SK-N-SH (cell line): ENCODE results near the gene SPINK6. TPM values are rescaled to one million over a fixed set of nuclear protein-coding genes. Genes with fewer than 3 reads are reported as not detected.

Experiments
- CTCF ChIA-PET: fragments of 300-600, 350-600 bp; formaldehyde crosslinking; extraction: SDS; loops from one replicate; lab custom pipeline; 2021; lab: Yijun Ruan, JAX
- POLR2A ChIA-PET: fragments of 350-600 bp; sonication (Branson Sonifier 250); formaldehyde crosslinking; extraction: SDS; loops from one replicate; lab custom pipeline; 2020; ENCODE audit warnings: antibody characterized with exemption, inconsistent platforms; lab: Yijun Ruan, JAX
- DNase-seq: peaks from one replicate; pipeline ENCODE4 v3.0.0; 2012
- H2AFZ ChIP-seq: fragments of 200-600 bp; sonication (generic); 2 replicates; pipeline ENCODE4 v1.8.1; 2016; ENCODE audit warnings: antibody characterized with exemption, mild to moderate bottlenecking, low read depth
- H3F3A ChIP-seq: fragments of 200-600 bp; sonication (generic); replicated peaks from 2 replicates; pipeline ENCODE3; 2016; ENCODE audit warnings: antibody characterized with exemption, mild to moderate bottlenecking; ENCODE audit not compliant: insufficient read depth
- H3K27ac ChIP-seq, 2 experiments: fragments of 200-500 bp in 1 of 2; fragments of 200-600 bp in 1 of 2; sonication (Bioruptor generic) in 1 of 2; sonication (generic), shearing (Covaris generic) in 1 of 2; 2 replicates each; pipeline versions ENCODE4 v1.5.1 to v1.6.1; 2014 to 2016; ENCODE audit warnings: low read depth in 2 of 2, inconsistent platforms in 1 of 2, low read length in 1 of 2, mild to moderate bottlenecking in 1 of 2, mixed read lengths in 1 of 2
- H3K27me3 ChIP-seq: fragments of 200-600 bp; sonication (generic), shearing (Covaris generic); 2 replicates; pipeline ENCODE4 v1.6.1; 2016; ENCODE audit warnings: mixed run types; ENCODE audit not compliant: insufficient read depth
- H3K36me3 ChIP-seq, 2 experiments: fragments of 200-500 bp in 1 of 2; fragments of 200-600 bp in 1 of 2; sonication (Bioruptor generic) in 1 of 2; sonication (generic) in 1 of 2; replicated peaks in 1 of 2; 2 replicates each; pipeline versions ENCODE3 to v1.5.1; 2014 to 2016; ENCODE audit warnings: low read length in 1 of 2, mild to moderate bottlenecking in 1 of 2; ENCODE audit not compliant: insufficient read depth in 2 of 2, control insufficient read depth in 1 of 2
- H3K4me1 ChIP-seq, 2 experiments: fragments of 200-500 bp in 1 of 2; fragments of 200-600 bp in 1 of 2; sonication (Bioruptor generic) in 1 of 2; sonication (generic), shearing (Covaris generic) in 1 of 2; 2 replicates each; pipeline versions ENCODE4 v1.5.1 to v1.6.1; 2014 to 2016; ENCODE audit warnings: low read depth in 1 of 2, low read length in 1 of 2, mixed run types in 1 of 2; ENCODE audit not compliant: insufficient read depth in 2 of 2, control insufficient read depth in 1 of 2
- H3K4me2 ChIP-seq: fragments of 200-600 bp; sonication (generic), shearing (Covaris generic); 2 replicates; pipeline ENCODE4 v1.6.1; 2017; ENCODE audit warnings: mixed run types
- H3K4me3 ChIP-seq, 2 experiments: fragments of 200-500 bp in 1 of 2; fragments of 200-600 bp in 1 of 2; sonication (Bioruptor generic) in 1 of 2; sonication (generic), shearing (Covaris generic) in 1 of 2; 2 replicates each; pipeline versions ENCODE4 v1.5.1 to v1.8.1; 2014 to 2016; ENCODE audit warnings: low read depth in 2 of 2, inconsistent platforms in 1 of 2, low read length in 1 of 2, mild to moderate bottlenecking in 1 of 2, mixed read lengths in 1 of 2, moderate library complexity in 1 of 2
- H3K79me2 ChIP-seq: fragments of 200-600 bp; sonication (generic); 2 replicates; pipeline ENCODE4 v1.8.1; 2017; ENCODE audit warnings: mild to moderate bottlenecking; ENCODE audit not compliant: insufficient read depth
- H3K9ac ChIP-seq: fragments of 200-600 bp; sonication (generic); 2 replicates; pipeline ENCODE4 v1.6.1; 2017; ENCODE audit warnings: mixed run types
- H3K9me2 ChIP-seq: fragments of 200-600 bp; sonication (generic); 2 replicates; pipeline ENCODE4 v1.6.1; 2017; ENCODE audit warnings: mixed run types
- H3K9me3 ChIP-seq: fragments of 200-600 bp; sonication (generic); 2 replicates; pipeline ENCODE4 v1.6.1; 2017; ENCODE audit warnings: mixed run types, mild to moderate bottlenecking, moderate library complexity
- H4K20me1 ChIP-seq: fragments of 200-600 bp; sonication (generic); 2 replicates; pipeline ENCODE4 v1.6.1; 2017; ENCODE audit warnings: mild to moderate bottlenecking, mixed run types; ENCODE audit not compliant: insufficient read depth
- FOSL2 ChIP-seq: IDR thresholded peaks from 2 replicates; pipeline ENCODE4 v1.4.0; 2012; ENCODE audit warnings: low read depth, mild to moderate bottlenecking, moderate library complexity, borderline replicate concordance
- FOXM1 ChIP-seq: IDR thresholded peaks from 2 replicates; pipeline ENCODE4 v1.4.0; 2012; ENCODE audit warnings: low read depth, mild to moderate bottlenecking
- MEF2A ChIP-seq: IDR thresholded peaks from 2 replicates; pipeline ENCODE4 v1.4.0; 2012; ENCODE audit warnings: low read depth, borderline replicate concordance
- NRF1 ChIP-seq: IDR thresholded peaks from 2 replicates; pipeline ENCODE4 v1.6.1; 2012; ENCODE audit warnings: low read depth, mild to moderate bottlenecking, low read length
- RCOR1 ChIP-seq: fragments of 150-350 bp; IDR thresholded peaks from 2 replicates; pipeline ENCODE4 v1.6.1; 2017; ENCODE audit warnings: antibody characterized with exemption, low read length
- SMC3 ChIP-seq: IDR thresholded peaks from 2 replicates; pipeline ENCODE4 v1.6.1; 2012; ENCODE audit warnings: low read depth, low read length, improper control_type of control experiment
- YY1 ChIP-seq: IDR thresholded peaks from 2 replicates; pipeline ENCODE4 v1.4.0; 2012; ENCODE audit warnings: low read depth, mild to moderate bottlenecking
- WGBS: methylation state at CpG from one replicate; pipeline ENCODE4 v1.1.6; 2017; ENCODE audit warnings: low lambda C conversion rate; 5-methylcytosine and 5-hydroxymethylcytosine counted together
- polyA plus RNA-seq, 3 experiments: library from polyadenylated mRNA; depleted of rRNA; stranded (reverse); fragments of >200 nt; gene quantifications; 2 replicates each; pipeline ENCODE4 v1.2.3, GENCODE V29; 2012
- TF ChIP-seq, protein P1 (sequence below): IDR thresholded peaks from 2 replicates; pipeline ENCODE4 v1.4.0; 2012; ENCODE audit warnings: low read depth, borderline replicate concordance
- TF ChIP-seq, protein P2 (sequence below): fragments of 150-350 bp; IDR thresholded peaks from 2 replicates; pipeline ENCODE4 v1.6.1; 2016; ENCODE audit warnings: mild to moderate bottlenecking, low read depth, low read length
- TF ChIP-seq, protein P3 (sequence below): fragments of 200-600 bp; sonication (generic); IDR thresholded peaks from 2 replicates; pipeline ENCODE4 v1.6.1; 2017; ENCODE audit warnings: antibody characterized with exemption, mild to moderate bottlenecking, moderate library complexity
- TF ChIP-seq, protein P4 (sequence below): IDR thresholded peaks from 2 replicates; pipeline ENCODE4 v1.4.0; 2012; ENCODE audit warnings: low read depth, borderline replicate concordance

Gene SPINK6
- polyA plus RNA-seq, 1 of the 3 experiments (the other 2 are of a cell fraction), result not detected

DNA sequence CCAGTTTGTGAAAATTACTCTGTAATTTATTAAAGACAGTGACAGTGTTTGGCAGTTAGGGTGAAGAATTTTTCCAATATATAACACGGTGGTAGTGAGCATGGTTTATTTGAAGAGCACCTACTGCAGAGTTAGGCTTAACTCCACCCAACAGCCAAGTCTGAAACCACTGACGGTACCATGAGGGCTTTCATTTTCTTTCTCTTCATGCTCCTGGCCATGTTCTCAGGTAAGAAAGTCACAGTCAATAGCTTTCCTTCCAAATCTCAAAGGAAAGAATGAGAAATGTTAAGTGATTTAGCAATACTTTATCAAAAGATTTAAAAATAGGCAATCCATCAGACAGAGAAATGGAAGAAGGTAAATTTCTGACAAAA is 35.6 kb downstream of the SPINK6 start, which contains the start of gene MARCOL (continued):
- TF ChIP-seq, protein P1, sequence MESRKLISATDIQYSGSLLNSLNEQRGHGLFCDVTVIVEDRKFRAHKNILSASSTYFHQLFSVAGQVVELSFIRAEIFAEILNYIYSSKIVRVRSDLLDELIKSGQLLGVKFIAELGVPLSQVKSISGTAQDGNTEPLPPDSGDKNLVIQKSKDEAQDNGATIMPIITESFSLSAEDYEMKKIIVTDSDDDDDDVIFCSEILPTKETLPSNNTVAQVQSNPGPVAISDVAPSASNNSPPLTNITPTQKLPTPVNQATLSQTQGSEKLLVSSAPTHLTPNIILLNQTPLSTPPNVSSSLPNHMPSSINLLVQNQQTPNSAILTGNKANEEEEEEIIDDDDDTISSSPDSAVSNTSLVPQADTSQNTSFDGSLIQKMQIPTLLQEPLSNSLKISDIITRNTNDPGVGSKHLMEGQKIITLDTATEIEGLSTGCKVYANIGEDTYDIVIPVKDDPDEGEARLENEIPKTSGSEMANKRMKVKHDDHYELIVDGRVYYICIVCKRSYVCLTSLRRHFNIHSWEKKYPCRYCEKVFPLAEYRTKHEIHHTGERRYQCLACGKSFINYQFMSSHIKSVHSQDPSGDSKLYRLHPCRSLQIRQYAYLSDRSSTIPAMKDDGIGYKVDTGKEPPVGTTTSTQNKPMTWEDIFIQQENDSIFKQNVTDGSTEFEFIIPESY, result no peak
- TF ChIP-seq FOSL2, result no peak
- no peak for TF ChIP-seq FOXM1
- TF ChIP-seq, protein P2, sequence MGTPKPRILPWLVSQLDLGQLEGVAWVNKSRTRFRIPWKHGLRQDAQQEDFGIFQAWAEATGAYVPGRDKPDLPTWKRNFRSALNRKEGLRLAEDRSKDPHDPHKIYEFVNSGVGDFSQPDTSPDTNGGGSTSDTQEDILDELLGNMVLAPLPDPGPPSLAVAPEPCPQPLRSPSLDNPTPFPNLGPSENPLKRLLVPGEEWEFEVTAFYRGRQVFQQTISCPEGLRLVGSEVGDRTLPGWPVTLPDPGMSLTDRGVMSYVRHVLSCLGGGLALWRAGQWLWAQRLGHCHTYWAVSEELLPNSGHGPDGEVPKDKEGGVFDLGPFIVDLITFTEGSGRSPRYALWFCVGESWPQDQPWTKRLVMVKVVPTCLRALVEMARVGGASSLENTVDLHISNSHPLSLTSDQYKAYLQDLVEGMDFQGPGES, result no peak

DNA sequence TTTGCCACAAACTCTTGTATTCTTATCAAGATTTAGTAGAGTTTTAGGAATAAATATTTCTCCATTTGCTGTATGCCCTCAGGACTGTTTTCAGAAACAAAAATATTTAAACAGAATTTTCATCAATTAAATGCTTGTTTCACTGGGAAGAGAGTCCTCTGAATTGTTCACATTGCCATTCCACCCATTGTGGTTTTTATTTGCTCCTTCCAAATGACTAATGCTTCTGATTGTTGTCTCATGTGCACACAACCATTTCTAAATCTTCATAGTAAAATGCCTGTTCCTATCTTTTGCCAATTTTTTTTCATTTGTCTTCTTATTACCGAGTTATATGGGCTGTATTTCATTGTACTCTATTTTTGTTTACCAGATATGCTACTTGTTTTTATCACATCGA is 46.1 kb downstream of the SPINK6 start:
- CTCF ChIA-PET, result no interaction called here
- no peak overlapping the region for H3K4me3 ChIP-seq
- POLR2A ChIA-PET, result no interaction called here
- no peak for DNase-seq
- H3F3A ChIP-seq, result no peaks in the 10 kb centered on the region
- H3K79me2 ChIP-seq, result no peaks in the 10 kb centered on the region
- no peak overlapping the region for H2AFZ ChIP-seq
- WGBS, result 9% methylated on average over 2 of the region's 2 CpGs
- TF ChIP-seq SMC3 (no peak), NRF1 (no peak), MEF2A (no peak), RCOR1 (no peak), YY1 (no peak)
- TF ChIP-seq, protein P3, sequence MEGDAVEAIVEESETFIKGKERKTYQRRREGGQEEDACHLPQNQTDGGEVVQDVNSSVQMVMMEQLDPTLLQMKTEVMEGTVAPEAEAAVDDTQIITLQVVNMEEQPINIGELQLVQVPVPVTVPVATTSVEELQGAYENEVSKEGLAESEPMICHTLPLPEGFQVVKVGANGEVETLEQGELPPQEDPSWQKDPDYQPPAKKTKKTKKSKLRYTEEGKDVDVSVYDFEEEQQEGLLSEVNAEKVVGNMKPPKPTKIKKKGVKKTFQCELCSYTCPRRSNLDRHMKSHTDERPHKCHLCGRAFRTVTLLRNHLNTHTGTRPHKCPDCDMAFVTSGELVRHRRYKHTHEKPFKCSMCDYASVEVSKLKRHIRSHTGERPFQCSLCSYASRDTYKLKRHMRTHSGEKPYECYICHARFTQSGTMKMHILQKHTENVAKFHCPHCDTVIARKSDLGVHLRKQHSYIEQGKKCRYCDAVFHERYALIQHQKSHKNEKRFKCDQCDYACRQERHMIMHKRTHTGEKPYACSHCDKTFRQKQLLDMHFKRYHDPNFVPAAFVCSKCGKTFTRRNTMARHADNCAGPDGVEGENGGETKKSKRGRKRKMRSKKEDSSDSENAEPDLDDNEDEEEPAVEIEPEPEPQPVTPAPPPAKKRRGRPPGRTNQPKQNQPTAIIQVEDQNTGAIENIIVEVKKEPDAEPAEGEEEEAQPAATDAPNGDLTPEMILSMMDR, result no peak
- TF ChIP-seq, protein P4, sequence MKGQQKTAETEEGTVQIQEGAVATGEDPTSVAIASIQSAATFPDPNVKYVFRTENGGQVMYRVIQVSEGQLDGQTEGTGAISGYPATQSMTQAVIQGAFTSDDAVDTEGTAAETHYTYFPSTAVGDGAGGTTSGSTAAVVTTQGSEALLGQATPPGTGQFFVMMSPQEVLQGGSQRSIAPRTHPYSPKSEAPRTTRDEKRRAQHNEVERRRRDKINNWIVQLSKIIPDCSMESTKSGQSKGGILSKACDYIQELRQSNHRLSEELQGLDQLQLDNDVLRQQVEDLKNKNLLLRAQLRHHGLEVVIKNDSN, result no peak
- TF ChIP-seq, protein P2, result no peak
- H3K27me3 ChIP-seq, result no peaks in the 10 kb centered on the region
- H3K4me1 ChIP-seq, result no peaks in the 10 kb centered on the region; a peak in 1 of 4 replicates
- H3K36me3 ChIP-seq, result no peaks in the 10 kb centered on the region
- H3K9me2 ChIP-seq, result no peaks in the 10 kb centered on the region
- H3K9ac ChIP-seq, result no peak overlapping the region
- H4K20me1 ChIP-seq, result no peaks in the 10 kb centered on the region
- no peak overlapping the region for H3K27ac ChIP-seq
- H3K4me2 ChIP-seq, result no peak overlapping the region
- H3K9me3 ChIP-seq, result no peaks in the 10 kb centered on the region
